GM18868 (cell line): ENCODE results near the gene RAB1B.
"Not testable (repeated sequence)": the region's sequence is repeated elsewhere in the genome, so short reads cannot be mapped to it uniquely, and the experiment has no call there.

ENCODE experiments used
- ATAC-seq: cut with Tn5 transposase; IDR thresholded peaks from one replicate; pipeline ENCODE4 v1.9.1; 2021; ENCODE audit warnings: mild to moderate bottlenecking, moderate library complexity; ENCODE audit not compliant: unreplicated experiment

The RAB1B gene

GRCh38 chr11:66266378-66267038 is 1.9 kb upstream of the RAB1B start:
- ATAC-seq, result no peak

GRCh38 chr11:66267039-66267378 is 1.4 kb upstream of the RAB1B start:
- no peak for ATAC-seq

- ATAC-seq, result peak; percentile 52
These were observed 828 bp upstream of the RAB1B start for GRCh38 chr11:66267379-66268243.

- ATAC-seq, result no peak
These were observed 790 bp downstream of the RAB1B start for GRCh38 chr11:66268952-66269905.

GRCh38 chr11:66271816-66272215 is 3.4 kb downstream of the RAB1B start:
- no peak for ATAC-seq

GRCh38 chr11:66272596-66272995 is 4.2 kb downstream of the RAB1B start:
- ATAC-seq, result no peak

- no peak for ATAC-seq
These were observed 5.8 kb downstream of the RAB1B start for GRCh38 chr11:66274219-66274618.

GRCh38 chr11:66275396-66275795 is 7.0 kb downstream of the RAB1B start:
- ATAC-seq, result no peak

GRCh38 chr11:66275984-66276612 is 7.7 kb downstream of the RAB1B start:
- ATAC-seq, result no peak

GRCh38 chr11:66276619-66277018 is 8.2 kb downstream of the RAB1B start:
- ATAC-seq, result not testable (repeated sequence)

- ATAC-seq, result not testable (repeated sequence)
These were observed 8.6 kb downstream of the RAB1B start for GRCh38 chr11:66277064-66277463.

- no peak for ATAC-seq
These were observed 9.3 kb downstream of the RAB1B start, which contains the start of gene CNIH2 for GRCh38 chr11:66277471-66278362. Gene CNIH2, plus strand, starts transcription at chr11:66278175. Its CDS starts 282 bp downstream, at chr11:66278457.

- ATAC-seq, result no peak
These were observed 10.1 kb downstream of the RAB1B start for GRCh38 chr11:66278363-66279091.

- no peak for ATAC-seq
These were observed 10.8 kb downstream of the RAB1B start for GRCh38 chr11:66279092-66279734.

GRCh38 chr11:66280428-66280827 is 12.0 kb downstream of the RAB1B start:
- no peak for ATAC-seq

- ATAC-seq, result no peak
These were observed 12.6 kb downstream of the RAB1B start for GRCh38 chr11:66281001-66281400.

- ATAC-seq, result no peak
These were observed 13.5 kb downstream of the RAB1B start for GRCh38 chr11:66281776-66282467.
